Neural cell (in vitro differentiated cells): ENCODE results near the gene FGD4.

ENCODE experiments used
- EP300 ChIP-seq: fragments of 450-650 bp; conservative IDR thresholded peaks from 2 replicates; pipeline ENCODE4 v1.6.1; 2014; ENCODE audit warnings: antibody characterized with exemption, mild to moderate bottlenecking, moderate library complexity; ENCODE audit not compliant: poor library complexity, severe bottlenecking
- EZH2 ChIP-seq: fragments of 200-600, 300-800 bp; shearing (Covaris generic), sonication (generic); IDR thresholded peaks from 2 replicates; pipeline ENCODE4 v1.6.1; 2014; ENCODE audit warnings: antibody characterized with exemption, low read length, borderline replicate concordance, mild to moderate bottlenecking; ENCODE audit not compliant: insufficient read depth, poor library complexity, severe bottlenecking
- MXI1 ChIP-seq: fragments of 450-650 bp; conservative IDR thresholded peaks from 2 replicates; pipeline ENCODE4 v1.6.1; 2014; ENCODE audit warnings: antibody characterized with exemption, mild to moderate bottlenecking; ENCODE audit not compliant: poor library complexity, severe bottlenecking
- POLR2AphosphoS5 ChIP-seq: IDR thresholded peaks from 2 replicates; pipeline ENCODE4 v1.6.1; 2012
- SMC3 ChIP-seq: fragments of 450-650 bp; conservative IDR thresholded peaks from 2 replicates; pipeline ENCODE4 v1.6.1; 2014; ENCODE audit warnings: antibody characterized with exemption, mild to moderate bottlenecking, moderate library complexity; ENCODE audit not compliant: poor library complexity
- TAF1 ChIP-seq: IDR thresholded peaks from 2 replicates; pipeline ENCODE4 v1.6.1; 2012; ENCODE audit warnings: low read depth
- TF ChIP-seq, protein P1 (sequence below): fragments of 450-650 bp; IDR thresholded peaks from 2 replicates; pipeline ENCODE4 v1.5.1; 2014; ENCODE audit warnings: antibody characterized with exemption, mild to moderate bottlenecking, moderate library complexity; ENCODE audit not compliant: poor library complexity, severe bottlenecking
- TF ChIP-seq, protein P2 (sequence below): IDR thresholded peaks from 2 replicates; pipeline ENCODE4 v1.6.1; 2012; ENCODE audit warnings: borderline replicate concordance

DNA sequence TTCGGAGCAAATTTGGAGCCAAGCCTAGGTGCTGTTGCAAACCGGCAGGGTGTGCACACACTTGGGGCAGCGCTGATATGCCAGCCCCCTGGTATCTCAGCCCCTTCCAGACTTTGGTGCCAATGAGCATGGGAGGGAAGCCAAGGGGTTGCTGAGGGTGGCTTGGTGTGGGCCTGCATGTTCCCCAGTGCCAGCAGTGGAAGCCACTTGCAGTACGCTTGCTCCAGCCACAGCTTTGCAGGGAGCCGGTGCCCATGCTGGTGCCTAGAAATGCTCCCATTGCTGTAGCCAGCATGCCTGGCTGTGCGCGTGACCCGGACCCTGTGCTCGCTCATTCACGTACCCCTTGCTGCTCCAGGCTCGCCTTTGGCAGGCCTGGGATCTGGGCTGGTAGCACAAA is 212.6 kb downstream of the FGD4 start:
- TF ChIP-seq, protein P1, sequence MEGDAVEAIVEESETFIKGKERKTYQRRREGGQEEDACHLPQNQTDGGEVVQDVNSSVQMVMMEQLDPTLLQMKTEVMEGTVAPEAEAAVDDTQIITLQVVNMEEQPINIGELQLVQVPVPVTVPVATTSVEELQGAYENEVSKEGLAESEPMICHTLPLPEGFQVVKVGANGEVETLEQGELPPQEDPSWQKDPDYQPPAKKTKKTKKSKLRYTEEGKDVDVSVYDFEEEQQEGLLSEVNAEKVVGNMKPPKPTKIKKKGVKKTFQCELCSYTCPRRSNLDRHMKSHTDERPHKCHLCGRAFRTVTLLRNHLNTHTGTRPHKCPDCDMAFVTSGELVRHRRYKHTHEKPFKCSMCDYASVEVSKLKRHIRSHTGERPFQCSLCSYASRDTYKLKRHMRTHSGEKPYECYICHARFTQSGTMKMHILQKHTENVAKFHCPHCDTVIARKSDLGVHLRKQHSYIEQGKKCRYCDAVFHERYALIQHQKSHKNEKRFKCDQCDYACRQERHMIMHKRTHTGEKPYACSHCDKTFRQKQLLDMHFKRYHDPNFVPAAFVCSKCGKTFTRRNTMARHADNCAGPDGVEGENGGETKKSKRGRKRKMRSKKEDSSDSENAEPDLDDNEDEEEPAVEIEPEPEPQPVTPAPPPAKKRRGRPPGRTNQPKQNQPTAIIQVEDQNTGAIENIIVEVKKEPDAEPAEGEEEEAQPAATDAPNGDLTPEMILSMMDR, result no peak
- no peak for TF ChIP-seq MXI1
- no peak for TF ChIP-seq TAF1
- TF ChIP-seq, protein P2, sequence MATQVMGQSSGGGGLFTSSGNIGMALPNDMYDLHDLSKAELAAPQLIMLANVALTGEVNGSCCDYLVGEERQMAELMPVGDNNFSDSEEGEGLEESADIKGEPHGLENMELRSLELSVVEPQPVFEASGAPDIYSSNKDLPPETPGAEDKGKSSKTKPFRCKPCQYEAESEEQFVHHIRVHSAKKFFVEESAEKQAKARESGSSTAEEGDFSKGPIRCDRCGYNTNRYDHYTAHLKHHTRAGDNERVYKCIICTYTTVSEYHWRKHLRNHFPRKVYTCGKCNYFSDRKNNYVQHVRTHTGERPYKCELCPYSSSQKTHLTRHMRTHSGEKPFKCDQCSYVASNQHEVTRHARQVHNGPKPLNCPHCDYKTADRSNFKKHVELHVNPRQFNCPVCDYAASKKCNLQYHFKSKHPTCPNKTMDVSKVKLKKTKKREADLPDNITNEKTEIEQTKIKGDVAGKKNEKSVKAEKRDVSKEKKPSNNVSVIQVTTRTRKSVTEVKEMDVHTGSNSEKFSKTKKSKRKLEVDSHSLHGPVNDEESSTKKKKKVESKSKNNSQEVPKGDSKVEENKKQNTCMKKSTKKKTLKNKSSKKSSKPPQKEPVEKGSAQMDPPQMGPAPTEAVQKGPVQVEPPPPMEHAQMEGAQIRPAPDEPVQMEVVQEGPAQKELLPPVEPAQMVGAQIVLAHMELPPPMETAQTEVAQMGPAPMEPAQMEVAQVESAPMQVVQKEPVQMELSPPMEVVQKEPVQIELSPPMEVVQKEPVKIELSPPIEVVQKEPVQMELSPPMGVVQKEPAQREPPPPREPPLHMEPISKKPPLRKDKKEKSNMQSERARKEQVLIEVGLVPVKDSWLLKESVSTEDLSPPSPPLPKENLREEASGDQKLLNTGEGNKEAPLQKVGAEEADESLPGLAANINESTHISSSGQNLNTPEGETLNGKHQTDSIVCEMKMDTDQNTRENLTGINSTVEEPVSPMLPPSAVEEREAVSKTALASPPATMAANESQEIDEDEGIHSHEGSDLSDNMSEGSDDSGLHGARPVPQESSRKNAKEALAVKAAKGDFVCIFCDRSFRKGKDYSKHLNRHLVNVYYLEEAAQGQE, result no peak
- TF ChIP-seq SMC3, result no peak
- TF ChIP-seq EZH2, result no peak
- no peak for TF ChIP-seq POLR2AphosphoS5
- no peak for TF ChIP-seq EP300
